ENCODE data around the gene PTPDC1. TPM values are rescaled to one million over a fixed set of nuclear protein-coding genes. Genes with fewer than 3 reads are reported as not detected.
A peak's percentile ranks its signal among the peaks of the same experiment; 100 is the strongest.

Gene PTPDC1
- total and polyA plus RNA-seq, 2 experiments from 2014 or later = 4.4 to 6.1 TPM

DNA sequence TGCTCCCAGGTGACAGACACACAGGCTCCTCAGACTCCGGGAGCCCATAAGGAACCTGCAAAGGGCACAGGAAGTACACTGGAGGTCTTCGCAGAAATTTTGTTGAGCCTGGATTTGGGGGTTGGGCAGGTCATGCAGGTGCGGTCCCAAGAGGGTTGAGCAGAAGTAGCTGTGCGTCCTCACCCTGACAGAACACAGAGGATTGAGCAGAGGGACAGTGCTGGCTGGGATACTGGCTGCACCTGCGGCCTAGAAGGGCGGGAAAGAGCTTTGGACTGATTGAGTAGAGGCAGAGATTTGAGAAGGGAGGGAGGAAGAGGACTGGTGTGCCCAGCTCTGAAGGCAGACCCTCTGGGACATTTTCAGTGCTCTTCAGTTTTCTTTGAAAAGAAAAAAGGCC, 65.4 kb downstream of the PTPDC1 start:
- Histone ChIP-seq H3K9me3 (ENCODE audit: low read depth) (no peaks in the 10 kb centered on the region), H3K79me2 (ENCODE audit: insufficient read depth) (no peaks in the 10 kb centered on the region), H3K36me3 (ENCODE audit: low read depth) (no peaks in the 10 kb centered on the region), H3K9ac (no peak overlapping the region), H2AFZ (no peak overlapping the region), H3K27ac (no peak overlapping the region), H3F3A (ENCODE audit: insufficient read depth) (peaks cover 8% of the 10 kb centered on the region; the same call in 1 of the 2 replicates), H3K4me3 (no peak overlapping the region), H4K20me1 (ENCODE audit: insufficient read depth) (no peaks in the 10 kb centered on the region), H3K9me2 (ENCODE audit: insufficient read depth) (no peaks in the 10 kb centered on the region), H3K4me2 (ENCODE audit: unreplicated experiment) (no peak overlapping the region), H3K27me3 (replicated peaks; ENCODE audit: insufficient read depth) (no peaks in the 10 kb centered on the region), H3K4me1 (ENCODE audit: insufficient read depth) (peaks cover 9% of the 10 kb centered on the region)
- in situ Hi-C loops (cut with MboI) = no loop called here
- 92% methylated on average over 6 of the region's 6 CpGs for WGBS, 2 experiments (ENCODE audit: low coverage in 1 of 2, low lambda C conversion rate in 2 of 2, missing lambda C conversion rate in 2 of 2)
- TF ChIP-seq EZH2phosphoT487 (IDR thresholded peaks at IDR 0.05; ENCODE audit: insufficient read depth, low read depth) = no peak
- TF ChIP-seq EZH2 (IDR thresholded peaks at IDR 0.05; ENCODE audit: insufficient read depth, poor library complexity, severe bottlenecking) = no peak
- no peak for DNase-seq

DNA sequence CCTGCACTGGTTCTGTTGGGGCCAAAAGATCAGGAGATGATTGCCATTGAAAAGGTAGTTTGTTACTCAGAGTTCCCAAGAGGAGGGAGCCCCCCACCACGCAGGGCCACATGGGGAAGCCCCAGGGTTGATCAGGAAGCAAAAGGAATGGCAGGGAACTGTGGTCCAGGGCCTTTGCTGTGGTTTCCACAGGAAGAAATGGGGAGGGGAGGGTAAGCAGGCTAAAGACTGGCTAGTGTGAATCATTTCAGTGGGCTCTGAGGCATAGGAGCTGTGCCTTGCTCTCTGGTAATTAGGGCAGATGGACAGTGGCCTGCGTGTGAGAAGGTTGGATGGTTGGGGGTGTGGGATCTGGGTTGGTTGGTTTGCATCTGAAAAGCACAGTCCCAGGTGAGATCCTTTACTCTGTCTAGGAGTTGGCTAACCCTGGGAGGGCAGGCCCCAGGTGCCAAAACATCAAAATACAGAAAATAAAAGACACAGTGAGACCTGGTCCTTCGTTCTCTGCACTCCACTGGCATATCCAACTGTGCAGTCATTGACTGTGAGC, 66.1 kb downstream of the PTPDC1 start:
- DNase-seq = no peak
- H3K79me2 ChIP-seq (ENCODE audit: insufficient read depth) = no peaks in the 10 kb centered on the region
- in situ Hi-C loops (cut with MboI) = no loop called here
- H4K20me1 ChIP-seq (ENCODE audit: insufficient read depth) = no peaks in the 10 kb centered on the region
- H3K27ac ChIP-seq = no peak overlapping the region
- H3K4me2 ChIP-seq (ENCODE audit: unreplicated experiment) = no peak overlapping the region
- WGBS, 2 experiments (ENCODE audit: low coverage in 1 of 2, low lambda C conversion rate in 2 of 2, missing lambda C conversion rate in 2 of 2) = 97 to 98% methylated on average over 3 of the region's 3 CpGs
- no peaks in the 10 kb centered on the region for H3K9me2 ChIP-seq (ENCODE audit: insufficient read depth)
- no peak overlapping the region for H3K4me3 ChIP-seq
- H3K27me3 ChIP-seq (replicated peaks; ENCODE audit: insufficient read depth) = no peaks in the 10 kb centered on the region
- H3K9ac ChIP-seq = no peak overlapping the region
- peaks cover 8% of the 10 kb centered on the region; the same call in 1 of the 2 replicates for H3F3A ChIP-seq (ENCODE audit: insufficient read depth)
- TF ChIP-seq EZH2 (IDR thresholded peaks at IDR 0.05; ENCODE audit: insufficient read depth, poor library complexity, severe bottlenecking) = no peak
- no peak for TF ChIP-seq EZH2phosphoT487 (IDR thresholded peaks at IDR 0.05; ENCODE audit: insufficient read depth, low read depth)
- peaks cover 9% of the 10 kb centered on the region for H3K4me1 ChIP-seq (ENCODE audit: insufficient read depth)
- no peaks in the 10 kb centered on the region for H3K9me3 ChIP-seq (ENCODE audit: low read depth)
- 0 out of 2 replicates have a peak overlapping the region, but pooled peaks have one; percentile 57 for H2AFZ ChIP-seq
- H3K36me3 ChIP-seq (ENCODE audit: low read depth) = no peaks in the 10 kb centered on the region

DNA sequence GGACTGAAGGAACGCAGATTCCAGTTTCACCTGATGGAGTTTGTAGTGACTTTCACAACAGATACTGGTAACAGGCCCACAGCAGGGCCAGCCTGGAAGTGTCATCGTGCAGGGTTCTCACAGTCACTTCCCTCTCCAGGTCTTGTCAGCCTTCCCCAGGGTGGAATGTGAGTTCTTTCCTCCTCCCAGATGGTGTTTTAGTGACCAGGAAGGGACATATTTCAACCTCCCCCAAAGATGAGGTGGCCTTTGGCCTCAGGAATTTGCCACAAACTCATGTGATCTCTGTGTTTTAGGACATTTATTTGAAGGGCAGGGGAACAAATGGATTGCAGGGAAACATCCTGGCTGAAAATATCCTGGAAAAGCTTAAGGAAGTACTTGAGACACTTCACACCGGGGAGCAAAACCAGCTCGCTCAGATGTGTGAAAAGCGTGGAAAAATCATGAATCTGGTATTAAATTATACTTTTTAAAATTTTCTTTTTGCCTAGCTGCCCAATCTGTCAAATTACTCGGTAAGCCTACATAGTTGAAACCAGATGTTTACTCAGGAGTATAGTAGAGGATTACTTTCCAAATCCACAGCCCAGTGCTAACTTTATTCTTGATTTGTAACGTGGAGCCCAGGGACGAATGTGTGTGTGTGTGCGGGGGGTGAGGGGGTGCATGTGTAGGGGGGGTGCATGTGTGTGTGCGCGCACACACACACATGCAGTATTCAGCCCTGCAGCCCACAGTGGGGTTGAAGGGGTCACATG, 66.8 kb downstream of the PTPDC1 start:
- peak overlapping the region; percentile 57; the same call in 1 of the 2 replicates for H2AFZ ChIP-seq
- H3K36me3 ChIP-seq (ENCODE audit: low read depth) = no peaks in the 10 kb centered on the region
- H4K20me1 ChIP-seq (ENCODE audit: insufficient read depth) = no peaks in the 10 kb centered on the region
- peak overlapping the region; percentile 39 for H3K4me2 ChIP-seq (ENCODE audit: unreplicated experiment)
- no peaks in the 10 kb centered on the region for H3K27me3 ChIP-seq (replicated peaks; ENCODE audit: insufficient read depth)
- no peaks in the 10 kb centered on the region for H3K9me2 ChIP-seq (ENCODE audit: insufficient read depth)
- no peak overlapping the region for H3K9ac ChIP-seq
- WGBS, 2 experiments (ENCODE audit: low coverage in 1 of 2, low lambda C conversion rate in 2 of 2, missing lambda C conversion rate in 2 of 2) = 19 to 22% methylated on average over 11 of the region's 11 CpGs
- H3K79me2 ChIP-seq (ENCODE audit: insufficient read depth) = no peaks in the 10 kb centered on the region
- peaks cover 8% of the 10 kb centered on the region; the same call in 1 of the 2 replicates for H3F3A ChIP-seq (ENCODE audit: insufficient read depth)
- peak; percentile 37 for DNase-seq
- H3K9me3 ChIP-seq (ENCODE audit: low read depth) = no peaks in the 10 kb centered on the region
- TF ChIP-seq EZH2 (IDR thresholded peaks at IDR 0.05; ENCODE audit: insufficient read depth, poor library complexity, severe bottlenecking) = no peak
- no peak for TF ChIP-seq EZH2phosphoT487 (IDR thresholded peaks at IDR 0.05; ENCODE audit: insufficient read depth, low read depth)
- in situ Hi-C loops (cut with MboI) = no loop called here
- H3K27ac ChIP-seq = no peak overlapping the region
- H3K4me1 ChIP-seq (ENCODE audit: insufficient read depth) = peaks cover 9% of the 10 kb centered on the region
- H3K4me3 ChIP-seq = no peak overlapping the region

GRCh38 chr9:94153905-94154304, 69.6 kb downstream of the PTPDC1 start:
- TF ChIP-seq EZH2phosphoT487 (IDR thresholded peaks at IDR 0.05; ENCODE audit: insufficient read depth, low read depth) = no peak
- no peak for TF ChIP-seq EZH2 (IDR thresholded peaks at IDR 0.05; ENCODE audit: insufficient read depth, poor library complexity, severe bottlenecking)

More at GRCh38 chr9:94153905-94154304, 69.6 kb downstream of the PTPDC1 start:
- Histone ChIP-seq H3K27ac (no peak overlapping the region), H3K79me2 (ENCODE audit: insufficient read depth) (no peaks in the 10 kb centered on the region), H2AFZ (no peak overlapping the region), H3K9me2 (ENCODE audit: insufficient read depth) (no peaks in the 10 kb centered on the region), H3K4me3 (no peak overlapping the region), H4K20me1 (ENCODE audit: insufficient read depth) (no peaks in the 10 kb centered on the region), H3K4me1 (ENCODE audit: insufficient read depth) (peaks cover 9% of the 10 kb centered on the region), H3K9me3 (ENCODE audit: low read depth) (no peaks in the 10 kb centered on the region), H3K9ac (no peak overlapping the region), H3K4me2 (ENCODE audit: unreplicated experiment) (no peak overlapping the region), H3K27me3 (replicated peaks; ENCODE audit: insufficient read depth) (no peaks in the 10 kb centered on the region), H3K36me3 (ENCODE audit: low read depth) (no peaks in the 10 kb centered on the region), H3F3A (ENCODE audit: insufficient read depth) (peaks cover 8% of the 10 kb centered on the region)
- in situ Hi-C loops (cut with MboI) = no loop called here
- DNase-seq = no peak
- 40 to 41% methylated on average over 1 of the region's 1 CpG for WGBS, 2 experiments (ENCODE audit: low coverage in 1 of 2, low lambda C conversion rate in 2 of 2, missing lambda C conversion rate in 2 of 2)

Data from GM23248 (cell line).